IPS DF 19.7 (cell line): ENCODE data around the gene MAGI1.
A peak's percentile ranks its signal among the peaks of the same experiment; 100 is the strongest.
"Not testable (repeated sequence)": the region's sequence is repeated elsewhere in the genome, so short reads cannot be mapped to it uniquely, and the experiment has no call there.

Experiments
- DNase-seq: peaks from one replicate; pipeline ENCODE4 v3.0.0-alpha.2; 2013; ENCODE audit warnings: low read depth, low spot score

MAGI1 gene

GRCh38 chr3:65568497-65568896 is 470.2 kb downstream of the MAGI1 start:
- DNase-seq = no peak

GRCh38 chr3:65565744-65566143 is 473.0 kb downstream of the MAGI1 start:
- DNase-seq = not testable (repeated sequence)

DNA sequence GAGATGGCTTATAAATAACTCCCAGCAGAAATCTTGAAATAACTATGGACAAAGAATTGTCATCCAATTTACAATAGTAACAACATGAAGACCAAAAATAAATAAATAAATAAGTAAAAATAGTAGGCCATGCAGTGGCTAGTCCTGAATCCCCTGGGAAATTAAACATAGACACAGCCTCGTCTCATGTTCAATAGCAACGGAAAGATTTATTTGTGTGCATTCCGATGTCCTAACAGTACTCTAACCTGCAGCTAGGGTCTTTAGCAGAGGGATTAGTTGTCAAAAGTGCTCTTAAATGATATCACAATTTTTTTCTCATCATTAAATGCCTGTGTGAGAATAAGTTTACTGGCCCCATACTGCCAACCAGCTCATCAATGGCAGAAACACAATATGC is 474.2 kb downstream of the MAGI1 start:
- DNase-seq = no peak

DNA sequence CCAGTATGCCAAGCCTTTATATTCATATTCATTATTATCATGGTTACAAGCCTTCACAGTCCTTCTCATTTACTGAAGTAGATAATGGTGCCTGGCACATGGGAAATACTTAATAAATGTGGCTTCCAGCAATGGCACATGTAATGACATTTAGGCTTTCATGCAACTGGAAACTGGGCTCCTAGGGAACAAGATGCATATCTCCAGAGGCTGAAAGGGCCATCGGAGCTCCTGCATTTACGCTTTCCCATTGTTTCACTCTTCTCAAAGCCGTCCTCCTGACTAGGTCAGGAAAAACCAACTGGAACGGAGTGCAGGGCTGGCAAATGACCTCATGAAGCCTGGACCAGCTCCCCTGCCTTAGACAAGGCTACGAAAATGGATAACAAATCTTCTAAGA is 474.9 kb downstream of the MAGI1 start:
- DNase-seq = no peak

- DNase-seq = no peak
Measured at GRCh38 chr3:65562447-65562846, 476.3 kb downstream of the MAGI1 start.

DNA sequence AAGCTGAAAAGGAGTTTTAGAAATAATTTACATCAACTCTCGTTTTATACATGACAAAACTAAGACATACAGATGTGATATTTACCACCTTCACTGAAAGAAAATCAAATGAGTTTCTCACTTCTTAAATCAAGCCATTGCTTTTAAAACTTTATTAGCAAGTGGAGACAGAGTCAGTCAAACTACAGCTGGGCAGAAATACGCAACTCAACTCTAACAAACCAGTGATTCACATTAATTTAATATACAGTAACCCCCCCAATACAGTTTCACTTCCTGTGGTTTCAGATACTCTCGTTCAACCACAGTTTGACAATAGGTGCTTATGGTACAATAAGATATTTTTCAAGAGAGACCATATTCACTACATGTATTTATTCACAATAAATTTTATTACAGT is 477.1 kb downstream of the MAGI1 start:
- no peak for DNase-seq

- DNase-seq = no peak
Measured at GRCh38 chr3:65560901-65561300, 477.8 kb downstream of the MAGI1 start.

- DNase-seq = no peak
Measured at GRCh38 chr3:65560133-65560532, 478.6 kb downstream of the MAGI1 start.

- no peak for DNase-seq
Measured at GRCh38 chr3:65559643-65560042, 479.1 kb downstream of the MAGI1 start.

- no peak for DNase-seq
Measured at GRCh38 chr3:65558826-65559225, 479.9 kb downstream of the MAGI1 start.

DNA sequence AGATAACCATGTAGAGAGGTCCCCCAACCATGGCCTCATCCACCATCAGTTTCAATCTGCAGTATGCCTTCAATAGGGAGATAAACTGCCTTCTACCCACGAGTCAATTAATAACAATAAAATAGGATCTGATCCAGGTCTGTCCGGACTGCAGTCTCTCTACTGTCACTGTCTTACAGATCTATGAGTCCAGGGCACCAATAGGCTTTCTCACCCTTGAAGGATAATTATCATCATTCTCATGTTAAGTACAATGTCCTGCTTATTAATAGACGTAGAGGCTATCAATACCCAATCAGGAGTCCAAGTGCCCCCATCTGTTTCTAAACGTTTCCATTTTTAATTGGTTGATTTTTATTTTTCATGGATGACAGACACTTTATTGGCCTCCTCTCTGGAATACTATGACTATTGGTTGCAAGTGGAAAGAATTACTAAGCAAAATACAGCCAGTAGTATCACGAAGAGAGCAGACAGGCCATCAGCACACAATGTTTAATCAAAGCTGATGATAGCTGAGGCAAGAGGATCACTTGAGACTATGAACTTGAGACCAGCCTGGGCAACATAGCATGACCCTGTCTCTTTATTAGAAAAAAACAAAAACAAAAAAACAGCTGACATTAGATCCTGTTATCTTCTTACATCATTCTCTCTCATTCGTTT is 480.7 kb downstream of the MAGI1 start:
- DNase-seq = no peak

DNA sequence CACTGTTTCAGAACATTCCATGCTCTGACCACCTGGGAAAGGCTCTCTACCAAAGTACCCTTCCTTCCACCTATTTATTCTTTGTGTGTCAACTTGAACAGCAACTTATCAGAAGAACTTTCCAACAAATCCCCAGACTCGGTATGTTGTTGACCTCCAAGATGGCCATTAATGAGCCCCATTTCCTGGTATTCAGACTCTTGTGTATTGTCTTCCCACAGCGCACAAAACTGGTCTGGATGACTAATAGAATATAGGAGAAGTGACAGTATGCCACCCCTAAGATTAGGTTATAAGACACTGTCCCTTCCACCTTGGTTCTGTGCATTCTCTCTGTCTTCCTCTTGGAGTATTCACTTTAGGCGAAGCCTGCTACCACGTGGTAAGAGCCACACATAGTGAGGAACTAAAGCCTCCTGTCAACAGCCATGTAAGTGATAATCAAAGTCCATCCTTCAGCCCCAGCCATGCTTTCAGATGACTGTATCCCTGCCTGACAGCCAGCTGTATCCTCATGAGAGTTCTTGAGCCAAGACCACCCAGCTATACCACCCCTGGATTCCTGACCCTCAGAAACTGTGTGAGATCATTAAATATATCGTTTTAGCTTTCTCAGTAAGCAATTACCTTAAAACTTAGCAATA is 481.7 kb downstream of the MAGI1 start:
- no peak for DNase-seq

- no peak for DNase-seq
Measured at GRCh38 chr3:65552434-65552833, 486.3 kb downstream of the MAGI1 start.

- no peak for DNase-seq
Measured at GRCh38 chr3:65551945-65552344, 486.8 kb downstream of the MAGI1 start.

- DNase-seq = no peak
Measured at GRCh38 chr3:65550137-65550536, 488.6 kb downstream of the MAGI1 start.

- DNase-seq = no peak
Measured at GRCh38 chr3:65549626-65549959, 489.1 kb downstream of the MAGI1 start.

DNA sequence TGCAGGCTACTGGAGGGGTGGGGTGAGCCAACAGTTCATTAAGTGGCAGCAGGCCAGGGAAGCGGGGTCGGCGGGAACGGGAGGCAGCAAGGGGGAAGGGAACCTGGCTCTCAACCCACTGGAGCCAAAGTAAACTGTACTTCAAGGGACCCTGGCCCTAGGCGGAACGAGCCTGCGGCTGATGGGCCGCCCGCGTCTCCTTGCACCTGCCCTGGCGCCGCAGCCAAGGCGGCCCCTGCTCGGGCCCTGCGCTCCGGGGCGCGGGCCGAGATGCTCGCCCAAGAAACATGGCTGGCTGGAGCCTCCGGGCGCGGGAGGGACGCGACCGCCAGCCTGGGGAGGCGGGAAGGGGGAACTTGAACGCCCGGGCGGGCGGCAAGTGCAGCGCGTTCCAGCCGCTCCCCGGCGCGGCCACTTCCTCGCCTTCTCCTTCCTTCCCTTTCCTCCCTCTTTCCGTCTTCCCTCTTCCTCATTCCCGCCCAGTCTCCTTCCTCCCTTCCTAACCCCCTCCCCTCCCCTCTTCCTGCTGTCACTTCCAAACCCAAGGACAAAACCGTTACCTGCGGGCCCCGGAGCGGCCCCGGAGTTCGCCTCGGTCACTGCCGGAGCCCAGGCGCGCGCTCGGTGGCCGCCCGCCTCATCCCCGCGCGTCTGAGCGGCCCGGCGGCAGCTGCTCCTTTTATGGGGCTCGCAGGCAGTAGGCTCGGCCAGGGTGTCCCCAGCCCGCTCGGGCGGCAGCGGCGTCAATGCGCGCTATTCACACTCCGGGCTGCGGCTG is 489.7 kb downstream of the MAGI1 start:
- no peak for DNase-seq

GRCh38 chr3:65545429-65545828 is 493.3 kb downstream of the MAGI1 start:
- no peak for DNase-seq

GRCh38 chr3:65543391-65543790 is 495.3 kb downstream of the MAGI1 start:
- DNase-seq = not testable (repeated sequence)

DNA sequence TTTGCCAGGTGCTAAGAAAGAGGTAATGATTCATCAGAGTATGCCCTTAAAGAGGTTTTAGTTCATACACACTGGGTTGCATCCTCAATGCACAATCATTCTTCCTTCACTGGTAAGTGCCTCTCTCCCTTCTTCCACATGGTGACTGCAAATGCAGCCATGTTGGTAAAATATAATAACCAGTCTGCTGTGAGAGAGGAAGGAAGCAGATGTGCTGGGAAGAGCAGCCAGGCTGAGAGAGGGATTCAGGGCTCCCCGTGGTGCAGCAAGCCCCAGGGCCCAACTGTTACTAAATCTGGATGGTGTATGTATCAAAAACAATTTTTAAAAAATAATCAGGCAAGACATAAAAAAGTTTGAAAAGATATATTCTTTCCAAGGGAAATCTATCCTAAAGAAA is 498.1 kb downstream of the MAGI1 start:
- DNase-seq = no peak

DNA sequence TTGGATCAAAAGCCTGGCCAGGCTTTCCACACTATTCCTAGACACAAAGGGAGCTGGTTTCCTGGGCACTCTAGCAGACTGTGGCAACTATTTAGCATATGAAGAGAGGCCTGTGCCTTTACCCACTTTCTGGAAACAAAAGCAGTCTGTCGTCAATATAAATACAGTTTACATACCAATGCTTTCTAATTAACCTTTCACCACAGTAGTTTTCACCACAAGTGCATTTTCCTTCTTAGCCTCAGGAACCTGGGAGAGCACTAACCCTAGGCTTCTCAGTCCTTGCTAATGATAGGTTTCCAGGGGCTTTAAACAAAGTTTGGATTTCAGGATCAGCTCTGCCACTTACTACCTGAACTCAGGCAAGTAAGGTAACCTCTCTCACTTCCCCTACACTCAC is 499.1 kb downstream of the MAGI1 start:
- peak; percentile 86 for DNase-seq

DNA sequence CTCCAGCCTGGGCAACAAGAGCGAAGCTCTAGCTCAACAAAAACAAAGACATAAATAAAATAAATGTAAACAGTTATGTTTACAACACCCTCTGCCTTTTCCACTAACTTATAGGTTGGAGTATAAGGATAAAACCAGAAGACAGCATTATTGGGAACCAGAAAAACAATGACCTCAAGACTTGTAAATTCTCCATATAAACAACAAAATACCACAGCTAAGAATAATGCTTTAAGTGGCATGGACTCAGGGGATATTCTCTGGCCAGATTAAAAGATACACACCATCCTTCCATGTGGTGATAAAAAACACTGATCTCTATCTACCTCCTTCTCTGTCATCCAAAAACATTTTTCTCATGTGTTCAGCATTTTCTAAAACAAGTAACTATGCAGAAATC is 500.6 kb downstream of the MAGI1 start:
- DNase-seq = no peak

- DNase-seq = no peak
Measured at GRCh38 chr3:65537109-65537508, 501.6 kb downstream of the MAGI1 start.
